Keratinocyte (primary cell): Measurements from ENCODE around the gene ST3GAL5.

Source experiments
- EZH2 ChIP-seq: IDR thresholded peaks from one replicate; pipeline ENCODE4 v1.6.1; 2012; ENCODE audit warnings: inconsistent platforms, mild to moderate bottlenecking, low read length, moderate library complexity
- TF ChIP-seq, protein P1 (sequence below), 3 experiments: IDR thresholded peaks in 1 of 3; conservative IDR thresholded peaks in 1 of 3; optimal IDR thresholded peaks in 1 of 3; 2 replicates in 2 of 3; 3 replicates in 1 of 3; pipeline versions ENCODE3 to v1.5.1; 2011; ENCODE audit warnings: low read length in 3 of 3, mild to moderate bottlenecking in 3 of 3, moderate library complexity in 2 of 3, control low read depth in 1 of 3, inconsistent platforms in 1 of 3; ENCODE audit not compliant: insufficient read depth in 2 of 3; ENCODE audit errors: extremely low read depth in 1 of 3

DNA sequence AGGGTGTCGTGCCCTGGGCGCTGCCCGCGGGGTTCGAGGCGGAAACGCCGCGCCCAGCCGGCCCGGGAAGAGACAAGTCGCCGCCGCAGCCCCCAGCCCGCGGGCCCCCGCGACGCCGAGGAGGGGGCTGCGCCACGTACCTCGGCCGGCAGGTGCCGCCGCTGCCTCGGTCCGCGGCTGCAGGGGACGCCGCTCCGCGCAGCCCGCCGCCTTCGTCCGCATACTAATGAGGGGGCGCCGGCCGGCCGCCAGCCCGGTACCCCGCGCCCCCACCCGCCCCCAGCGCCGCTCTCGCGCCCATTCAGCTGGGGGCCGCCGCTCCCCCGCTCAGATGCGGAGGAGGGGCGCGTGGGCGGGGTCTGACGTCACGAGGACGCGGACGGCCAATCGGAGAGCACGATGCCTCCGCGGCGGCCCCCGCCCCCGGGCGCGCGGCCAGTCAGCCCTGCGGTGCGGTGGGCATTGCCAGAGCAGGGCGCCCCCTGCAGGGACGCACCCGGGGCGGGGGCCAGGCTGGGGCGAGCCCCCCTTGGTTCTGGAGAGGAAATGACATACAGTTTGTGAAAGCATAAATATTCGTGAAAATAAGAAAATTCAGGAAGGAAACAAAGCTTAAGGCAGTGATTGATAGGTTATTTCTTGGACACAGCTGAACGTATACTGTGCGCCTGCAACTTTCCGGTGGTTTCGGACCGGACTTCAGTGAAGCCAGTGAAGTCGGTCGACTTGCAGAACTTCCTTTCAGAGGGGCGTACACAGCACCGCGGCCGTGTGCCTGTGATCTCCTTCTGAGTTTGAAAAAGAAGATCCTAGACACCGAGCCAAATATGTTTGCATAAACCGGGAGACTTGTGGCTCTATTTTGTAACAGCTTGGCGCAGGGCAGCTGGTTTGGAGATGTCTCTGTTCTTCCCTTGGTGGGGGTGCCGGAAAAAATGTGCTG, at the start of gene ST3GAL5:
- TF ChIP-seq, protein P1, sequence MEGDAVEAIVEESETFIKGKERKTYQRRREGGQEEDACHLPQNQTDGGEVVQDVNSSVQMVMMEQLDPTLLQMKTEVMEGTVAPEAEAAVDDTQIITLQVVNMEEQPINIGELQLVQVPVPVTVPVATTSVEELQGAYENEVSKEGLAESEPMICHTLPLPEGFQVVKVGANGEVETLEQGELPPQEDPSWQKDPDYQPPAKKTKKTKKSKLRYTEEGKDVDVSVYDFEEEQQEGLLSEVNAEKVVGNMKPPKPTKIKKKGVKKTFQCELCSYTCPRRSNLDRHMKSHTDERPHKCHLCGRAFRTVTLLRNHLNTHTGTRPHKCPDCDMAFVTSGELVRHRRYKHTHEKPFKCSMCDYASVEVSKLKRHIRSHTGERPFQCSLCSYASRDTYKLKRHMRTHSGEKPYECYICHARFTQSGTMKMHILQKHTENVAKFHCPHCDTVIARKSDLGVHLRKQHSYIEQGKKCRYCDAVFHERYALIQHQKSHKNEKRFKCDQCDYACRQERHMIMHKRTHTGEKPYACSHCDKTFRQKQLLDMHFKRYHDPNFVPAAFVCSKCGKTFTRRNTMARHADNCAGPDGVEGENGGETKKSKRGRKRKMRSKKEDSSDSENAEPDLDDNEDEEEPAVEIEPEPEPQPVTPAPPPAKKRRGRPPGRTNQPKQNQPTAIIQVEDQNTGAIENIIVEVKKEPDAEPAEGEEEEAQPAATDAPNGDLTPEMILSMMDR (optimal IDR thresholded peaks at IDR 0.05 in 1 of 3, IDR thresholded peaks at IDR 0.05 in 1 of 3, conservative IDR thresholded peaks at IDR 0.05 in 1 of 3; ENCODE audit: extremely low read depth in 1 of 3, insufficient read depth in 2 of 3, low read length in 3 of 3) = peak; percentile 48 to 79 (median 68)
- TF ChIP-seq EZH2 = no peak
